SK-N-MC (cell line): ENCODE measurements around the gene PRELID3B.

Experiments
- EZH2 ChIP-seq: fragments of 200-600 bp; sonication (generic); IDR thresholded peaks from one replicate; pipeline ENCODE4 v1.6.1; 2017; ENCODE audit warnings: antibody characterized with exemption
- POLR2AphosphoS5 ChIP-seq: IDR thresholded peaks from 2 replicates; pipeline ENCODE4 v1.6.1; 2012; ENCODE audit warnings: mild to moderate bottlenecking, low read depth, low read length, borderline replicate concordance

GRCh38 chr20:59005523-59006166, 36.9 kb downstream of the PRELID3B start:
- TF ChIP-seq POLR2AphosphoS5 (no peak), EZH2 (no peak)
